Right lobe of liver (tissue), 6 donors: ENCODE results near the gene CENPP. TPM values are rescaled to one million over a fixed set of nuclear protein-coding genes. Genes with fewer than 3 reads are reported as not detected.

ENCODE experiments used
- ATAC-seq, 4 donors: fragments of 200-7000 bp; cut with Tn5 transposase; one replicate each; pipeline ENCODE4 v1.9.1; 2020; ENCODE audit warnings: mild to moderate bottlenecking in 4 of 4, moderate library complexity in 4 of 4
- DNase-seq, 3 donors: peaks; one replicate each; pipeline ENCODE4 v3.0.0-alpha.2; 2020
- H3K27ac ChIP-seq, 3 donors: fragments of 200-600 bp; one replicate each; pipeline ENCODE4 v1.8.0; 2022
- H3K27me3 ChIP-seq, 2 donors: fragments of 200-600 bp; one replicate each; pipeline ENCODE4 v1.8.0; 2022
- H3K36me3 ChIP-seq, 4 donors: fragments of 200-600 bp; sonication (generic) in 1 of 4; one replicate each; pipeline versions ENCODE4 v1.5.1 to v1.8.0; 2017 to 2022; ENCODE audit warnings: control low read depth in 1 of 4
- H3K4me1 ChIP-seq, 4 donors: fragments of 200-600 bp; sonication (generic) in 1 of 4; one replicate each; pipeline versions ENCODE4 v1.5.1 to v1.8.0; 2017 to 2022; ENCODE audit warnings: control low read depth in 1 of 4
- H3K4me3 ChIP-seq, 3 donors: fragments of 200-600 bp; one replicate each; pipeline ENCODE4 v1.8.0; 2022
- H3K9me3 ChIP-seq, 4 donors: fragments of 200-600 bp; sonication (generic) in 1 of 4; one replicate each; pipeline versions ENCODE4 v1.5.1 to v1.8.0; 2017 to 2022; ENCODE audit warnings: control low read depth in 1 of 4
- POLR2A ChIP-seq: fragments of 450-650 bp; IDR thresholded peaks from one replicate; pipeline ENCODE4 v1.6.1; 2017; ENCODE audit warnings: antibody characterized with exemption, mild to moderate bottlenecking
- WGBS: methylation state at CpG from one replicate; pipeline ENCODE4 v1.1.6; 2018; ENCODE audit warnings: low coverage, low lambda C conversion rate; ENCODE audit not compliant: insufficient coverage; ENCODE audit errors: missing lambda C conversion rate; 5-methylcytosine and 5-hydroxymethylcytosine counted together
- intact Hi-C, 2 donors: fragments of 100-400 bp; cut with DNase I; formaldehyde crosslinking; loops; one replicate each; pipeline versions ENCODE4 v1.11.2 to v1.14.1; 2022
- total RNA-seq, 6 experiments: library from RNA; depleted of rRNA in 2 of 6; stranded (reverse); fragments of >200 nt in 2 of 6; fragmentation: NEBNext Ultra II Directional in 3 of 6; extraction: Animal tissue kit (Norgen Biotek cat#: 25700) in 3 of 6; gene quantifications; one replicate each; pipeline versions ENCODE4 v1.1.0 to v1.2.4, GENCODE V29; 2016 to 2023
- TF ChIP-seq, protein P1 (sequence below), 4 donors: fragments of 200-600 bp in 3 of 4; fragments of 450-650 bp in 1 of 4; IDR thresholded peaks; one replicate each; pipeline versions ENCODE4 v1.5.1 to v1.8.0; 2016 to 2022; ENCODE audit warnings: antibody characterized with exemption in 4 of 4, mild to moderate bottlenecking in 2 of 4
- donor health status: DM: no; HTN: yes; CAD: no.
- donor health status: DM: no; HTN: no; CAD: no.
- donor health status: DM: no; HTN: no; CAD: no.
- donor health status: DM: no; HTN: yes; CAD: no.
- donor health status: DM: no; HTN: yes; CAD: no.

CENPP gene
- total RNA-seq, 6 experiments from 2014 or later, result 1.0 to 3.7 (median 1.5) TPM

DNA sequence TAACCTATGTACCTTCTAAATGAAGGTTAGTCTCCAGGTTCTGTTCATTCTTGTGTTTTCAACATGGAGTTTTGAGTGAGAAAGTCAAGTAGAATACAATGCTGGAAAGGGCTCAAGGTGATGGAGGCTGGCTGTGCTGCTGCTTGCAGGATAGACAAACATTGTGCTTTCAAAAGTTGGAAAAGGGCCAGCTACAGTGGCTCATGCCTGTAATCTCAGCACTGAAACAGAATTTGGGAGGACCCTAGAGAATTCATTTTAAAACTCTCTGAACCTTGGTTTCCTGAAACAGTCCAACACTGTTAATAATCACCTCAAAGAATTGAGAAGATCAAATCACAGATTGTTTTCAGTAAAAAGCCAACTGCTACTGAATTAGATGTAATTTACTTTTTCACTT is 16.9 kb upstream of the CENPP start:
- Histone ChIP-seq H3K27ac (no peak overlapping the region), H3K9me3 (no peaks in the 10 kb centered on the region), H3K36me3 (peaks cover 0 to 72% (median 24%) of the 10 kb centered on the region in 4 donors), H3K27me3 (no peaks in the 10 kb centered on the region), H3K4me3 (no peak overlapping the region), H3K4me1 (no peaks in the 10 kb centered on the region)
- DNase-seq, result no peak
- TF ChIP-seq, protein P1, sequence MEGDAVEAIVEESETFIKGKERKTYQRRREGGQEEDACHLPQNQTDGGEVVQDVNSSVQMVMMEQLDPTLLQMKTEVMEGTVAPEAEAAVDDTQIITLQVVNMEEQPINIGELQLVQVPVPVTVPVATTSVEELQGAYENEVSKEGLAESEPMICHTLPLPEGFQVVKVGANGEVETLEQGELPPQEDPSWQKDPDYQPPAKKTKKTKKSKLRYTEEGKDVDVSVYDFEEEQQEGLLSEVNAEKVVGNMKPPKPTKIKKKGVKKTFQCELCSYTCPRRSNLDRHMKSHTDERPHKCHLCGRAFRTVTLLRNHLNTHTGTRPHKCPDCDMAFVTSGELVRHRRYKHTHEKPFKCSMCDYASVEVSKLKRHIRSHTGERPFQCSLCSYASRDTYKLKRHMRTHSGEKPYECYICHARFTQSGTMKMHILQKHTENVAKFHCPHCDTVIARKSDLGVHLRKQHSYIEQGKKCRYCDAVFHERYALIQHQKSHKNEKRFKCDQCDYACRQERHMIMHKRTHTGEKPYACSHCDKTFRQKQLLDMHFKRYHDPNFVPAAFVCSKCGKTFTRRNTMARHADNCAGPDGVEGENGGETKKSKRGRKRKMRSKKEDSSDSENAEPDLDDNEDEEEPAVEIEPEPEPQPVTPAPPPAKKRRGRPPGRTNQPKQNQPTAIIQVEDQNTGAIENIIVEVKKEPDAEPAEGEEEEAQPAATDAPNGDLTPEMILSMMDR (IDR thresholded peaks at IDR 0.05), result no peak
- TF ChIP-seq POLR2A, result no peak
- ATAC-seq, result peak; percentile 71 to 81 (median 74)
- intact Hi-C loops, result no loop called here

DNA sequence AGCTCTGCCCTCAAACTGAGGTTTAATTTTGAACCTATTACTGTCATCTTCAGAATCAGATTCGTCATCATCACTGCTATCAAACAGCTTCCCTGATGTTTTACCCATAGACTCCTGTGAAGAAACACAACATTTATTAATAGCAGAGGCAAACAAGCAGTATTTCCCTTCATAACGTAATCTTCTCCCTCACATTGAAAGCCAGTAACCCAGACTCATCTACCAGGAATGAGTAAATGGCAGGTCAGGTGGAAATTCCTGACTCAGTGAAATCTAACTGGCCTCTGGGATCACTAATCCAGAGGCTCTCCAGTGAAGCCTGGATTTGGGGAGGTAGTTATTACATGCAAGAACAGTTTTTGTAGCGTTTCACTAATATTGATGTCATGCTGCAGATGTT is 15.2 kb upstream of the CENPP start:
- ATAC-seq (no peak), DNase-seq (no peak)
- H3K27me3 ChIP-seq, result no peaks in the 10 kb centered on the region
- H3K9me3 ChIP-seq, result no peaks in the 10 kb centered on the region
- H3K4me3 ChIP-seq, result no peak overlapping the region
- H3K36me3 ChIP-seq, result peaks cover 0 to 56% (median 15%) of the 10 kb centered on the region in 4 donors
- H3K27ac ChIP-seq, result no peak overlapping the region
- 85% methylated on average over 3 of the region's 3 CpGs for WGBS
- H3K4me1 ChIP-seq, result no peaks in the 10 kb centered on the region
- TF ChIP-seq POLR2A, result no peak
- TF ChIP-seq, protein P1 (IDR thresholded peaks at IDR 0.05), result no peak
- intact Hi-C loops, result no loop called here

DNA sequence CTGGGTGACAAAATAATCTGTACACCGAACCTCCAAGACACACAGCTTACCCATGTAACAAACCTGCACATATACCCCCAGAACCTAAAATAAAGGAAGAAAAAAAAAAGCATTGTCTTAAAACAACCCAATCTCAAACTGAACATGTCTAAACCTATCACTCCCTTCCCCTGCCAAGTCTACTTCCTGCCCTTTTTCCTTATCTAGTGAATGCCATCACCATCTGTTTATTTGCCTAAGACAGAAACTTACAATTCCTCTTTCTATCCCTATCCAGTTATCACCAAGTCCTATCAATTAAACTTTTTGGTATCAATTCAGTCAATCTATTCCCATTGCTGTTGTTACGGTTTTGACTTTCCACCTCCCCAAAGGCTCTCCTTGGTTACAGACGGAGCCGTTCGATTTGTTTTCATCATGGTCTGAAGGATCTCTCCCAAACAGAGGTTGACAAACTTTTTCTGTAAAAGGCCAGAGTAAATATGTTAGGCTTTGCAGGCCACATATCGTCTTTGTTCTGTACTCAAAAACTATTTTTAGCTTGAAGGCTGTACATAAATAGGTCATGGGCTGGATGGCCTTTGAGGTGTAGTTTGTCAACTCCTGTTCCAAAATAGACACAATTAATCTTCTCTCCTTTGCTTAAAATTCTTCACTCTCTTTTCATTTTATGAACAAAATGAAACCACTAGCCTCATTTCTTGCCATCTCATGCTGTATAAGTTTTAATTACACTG is 12.7 kb upstream of the CENPP start:
- ATAC-seq (peak in 1 of 4 donors; percentile 18), DNase-seq (no peak)
- WGBS, result 55% methylated on average over 6 of the region's 6 CpGs
- H3K4me1 ChIP-seq, result no peaks in the 10 kb centered on the region
- intact Hi-C loops, result no loop called here
- no peak overlapping the region for H3K27ac ChIP-seq
- H3K4me3 ChIP-seq, result no peak overlapping the region
- H3K27me3 ChIP-seq, result no peaks in the 10 kb centered on the region
- no peaks in the 10 kb centered on the region for H3K9me3 ChIP-seq
- H3K36me3 ChIP-seq, result peaks cover 0 to 49% (median 14%) of the 10 kb centered on the region in 4 donors
- TF ChIP-seq POLR2A, result no peak
- TF ChIP-seq, protein P1 (IDR thresholded peaks at IDR 0.05), result no peak

DNA sequence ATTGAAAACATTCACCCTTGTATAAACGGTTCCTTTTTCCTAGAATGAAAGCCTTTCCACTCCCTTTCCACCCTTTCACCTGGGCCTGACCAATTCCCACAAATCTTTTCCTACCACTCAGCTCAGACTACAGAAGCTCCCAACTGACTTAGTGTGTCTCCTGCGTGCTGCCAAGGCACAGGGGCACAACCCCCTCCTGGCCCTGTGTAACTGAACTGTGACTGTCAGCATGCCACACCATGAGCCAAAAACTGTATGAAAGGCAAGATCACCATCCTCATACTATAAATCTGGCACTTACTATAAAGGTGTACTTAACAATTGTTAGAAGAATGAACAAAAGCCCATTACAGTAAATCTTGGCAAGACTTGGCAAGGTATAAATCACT is 12.1 kb upstream of the CENPP start:
- WGBS, result 88% methylated on average over 2 of the region's 2 CpGs
- DNase-seq (no peak), ATAC-seq (no peak)
- no peaks in the 10 kb centered on the region for H3K4me1 ChIP-seq
- H3K27ac ChIP-seq, result no peak overlapping the region
- no peaks in the 10 kb centered on the region for H3K27me3 ChIP-seq
- H3K9me3 ChIP-seq, result no peaks in the 10 kb centered on the region
- intact Hi-C loops, result no loop called here
- no peak for TF ChIP-seq POLR2A
- TF ChIP-seq, protein P1 (IDR thresholded peaks at IDR 0.05), result no peak
- H3K4me3 ChIP-seq, result no peak overlapping the region
- H3K36me3 ChIP-seq, result peaks cover 0 to 49% (median 13%) of the 10 kb centered on the region in 4 donors
